ENCODE data around the gene NLN.

NLN gene

DNA sequence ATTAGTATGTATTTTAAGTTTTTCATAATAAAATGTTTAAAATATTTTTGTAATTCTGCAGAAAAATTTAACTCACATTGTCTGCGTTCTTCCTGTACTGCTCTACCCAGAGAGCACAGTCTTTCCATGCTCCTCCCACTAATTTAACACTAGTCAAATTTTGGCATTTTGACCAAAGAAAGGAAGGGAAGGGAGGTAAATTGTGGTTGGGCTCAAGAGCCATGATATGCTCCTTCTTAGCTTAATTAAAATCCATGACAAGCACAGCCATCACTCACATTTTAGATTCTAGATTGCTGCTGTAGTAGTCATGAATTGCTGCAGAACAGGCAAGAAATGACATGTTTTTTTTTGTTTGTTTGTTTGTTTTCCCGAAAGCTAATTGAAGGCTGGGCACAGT is 98.4 kb downstream of the NLN start:
- TF ChIP-seq ZC3H10 (CRISPR knock-in tag; IDR thresholded peaks at IDR 0.05) (no peak), CSDC2 (CRISPR knock-in tag; IDR thresholded peaks at IDR 0.05) (no peak), ZFP3 (CRISPR knock-in tag; IDR thresholded peaks at IDR 0.05) (no peak), BACH2 (CRISPR knock-in tag; IDR thresholded peaks at IDR 0.05; ENCODE audit: borderline replicate concordance) (no peak), ZFP30 (CRISPR knock-in tag; IDR thresholded peaks at IDR 0.05) (no peak), ARNTL (CRISPR knock-in tag; IDR thresholded peaks at IDR 0.05; ENCODE audit: borderline replicate concordance, low read depth) (no peak), ZNF565 (CRISPR knock-in tag; conservative IDR thresholded peaks at IDR 0.05; ENCODE audit: low read depth) (no peak), OSR1 (CRISPR knock-in tag; IDR thresholded peaks at IDR 0.05) (no peak), ZNF70 (CRISPR knock-in tag; IDR thresholded peaks at IDR 0.05) (no peak), ISL1 (CRISPR knock-in tag; IDR thresholded peaks at IDR 0.05) (no peak), GLIS3 (CRISPR knock-in tag; IDR thresholded peaks at IDR 0.05) (no peak), SNAI2 (CRISPR knock-in tag; IDR thresholded peaks at IDR 0.05) (no peak), PATZ1 (CRISPR knock-in tag; IDR thresholded peaks at IDR 0.05; ENCODE audit: borderline replicate concordance) (no peak), TOX (CRISPR knock-in tag; IDR thresholded peaks at IDR 0.05; ENCODE audit: borderline replicate concordance) (no peak), RARB (CRISPR knock-in tag; IDR thresholded peaks at IDR 0.05) (no peak), TCF4 (CRISPR knock-in tag; IDR thresholded peaks at IDR 0.05; ENCODE audit: borderline replicate concordance) (no peak)
- TF ChIP-seq, protein P1, sequence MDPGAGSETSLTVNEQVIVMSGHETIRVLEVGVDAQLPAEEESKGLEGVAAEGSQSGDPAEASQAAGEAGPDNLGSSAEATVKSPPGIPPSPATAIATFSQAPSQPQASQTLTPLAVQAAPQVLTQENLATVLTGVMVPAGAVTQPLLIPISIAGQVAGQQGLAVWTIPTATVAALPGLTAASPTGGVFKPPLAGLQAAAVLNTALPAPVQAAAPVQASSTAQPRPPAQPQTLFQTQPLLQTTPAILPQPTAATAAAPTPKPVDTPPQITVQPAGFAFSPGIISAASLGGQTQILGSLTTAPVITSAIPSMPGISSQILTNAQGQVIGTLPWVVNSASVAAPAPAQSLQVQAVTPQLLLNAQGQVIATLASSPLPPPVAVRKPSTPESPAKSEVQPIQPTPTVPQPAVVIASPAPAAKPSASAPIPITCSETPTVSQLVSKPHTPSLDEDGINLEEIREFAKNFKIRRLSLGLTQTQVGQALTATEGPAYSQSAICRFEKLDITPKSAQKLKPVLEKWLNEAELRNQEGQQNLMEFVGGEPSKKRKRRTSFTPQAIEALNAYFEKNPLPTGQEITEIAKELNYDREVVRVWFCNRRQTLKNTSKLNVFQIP (CRISPR knock-in tag; IDR thresholded peaks at IDR 0.05; ENCODE audit: borderline replicate concordance, low read depth), result no peak
- TF ChIP-seq, protein P2, sequence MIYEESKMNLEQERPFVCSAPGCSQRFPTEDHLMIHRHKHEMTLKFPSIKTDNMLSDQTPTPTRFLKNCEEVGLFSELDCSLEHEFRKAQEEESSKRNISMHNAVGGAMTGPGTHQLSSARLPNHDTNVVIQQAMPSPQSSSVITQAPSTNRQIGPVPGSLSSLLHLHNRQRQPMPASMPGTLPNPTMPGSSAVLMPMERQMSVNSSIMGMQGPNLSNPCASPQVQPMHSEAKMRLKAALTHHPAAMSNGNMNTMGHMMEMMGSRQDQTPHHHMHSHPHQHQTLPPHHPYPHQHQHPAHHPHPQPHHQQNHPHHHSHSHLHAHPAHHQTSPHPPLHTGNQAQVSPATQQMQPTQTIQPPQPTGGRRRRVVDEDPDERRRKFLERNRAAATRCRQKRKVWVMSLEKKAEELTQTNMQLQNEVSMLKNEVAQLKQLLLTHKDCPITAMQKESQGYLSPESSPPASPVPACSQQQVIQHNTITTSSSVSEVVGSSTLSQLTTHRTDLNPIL (CRISPR knock-in tag; IDR thresholded peaks at IDR 0.05; ENCODE audit: low read depth), result no peak
- ATAC-seq, result no peak

DNA sequence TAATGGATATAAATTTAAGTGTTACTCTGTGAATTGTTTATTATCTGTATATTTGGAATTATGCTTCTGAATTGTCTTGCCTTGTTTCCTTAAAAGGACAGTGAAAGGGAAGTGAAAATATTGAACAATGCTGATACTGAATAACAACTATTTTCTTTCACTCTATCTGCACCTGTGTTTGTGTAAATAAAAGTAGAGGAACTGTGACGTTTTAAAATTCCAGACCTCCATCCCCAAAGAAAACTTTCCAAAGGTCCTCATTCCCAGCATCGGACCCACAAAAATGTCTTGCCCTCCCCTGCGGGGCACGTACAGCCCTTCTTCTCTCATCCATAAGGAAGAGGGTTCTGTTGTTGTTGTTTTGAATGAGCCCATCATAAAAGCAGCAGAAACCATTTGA is 100.0 kb downstream of the NLN start:
- TF ChIP-seq CSDC2 (CRISPR knock-in tag; IDR thresholded peaks at IDR 0.05) (no peak), ZFP30 (CRISPR knock-in tag; IDR thresholded peaks at IDR 0.05) (no peak), ISL1 (CRISPR knock-in tag; IDR thresholded peaks at IDR 0.05) (no peak), TCF4 (CRISPR knock-in tag; IDR thresholded peaks at IDR 0.05; ENCODE audit: borderline replicate concordance) (no peak), ESRRG (CRISPR knock-in tag; IDR thresholded peaks at IDR 0.05) (no peak), PATZ1 (CRISPR knock-in tag; IDR thresholded peaks at IDR 0.05; ENCODE audit: borderline replicate concordance) (no peak), GLIS3 (CRISPR knock-in tag; IDR thresholded peaks at IDR 0.05) (no peak), BACH2 (CRISPR knock-in tag; IDR thresholded peaks at IDR 0.05; ENCODE audit: borderline replicate concordance) (no peak), RARB (CRISPR knock-in tag; IDR thresholded peaks at IDR 0.05) (no peak), CSRNP3 (CRISPR knock-in tag; IDR thresholded peaks at IDR 0.05) (no peak), PPARA (CRISPR knock-in tag; IDR thresholded peaks at IDR 0.05; ENCODE audit: borderline replicate concordance) (no peak), OSR1 (CRISPR knock-in tag; IDR thresholded peaks at IDR 0.05) (no peak), ZNF70 (CRISPR knock-in tag; IDR thresholded peaks at IDR 0.05) (no peak), ZFP3 (CRISPR knock-in tag; IDR thresholded peaks at IDR 0.05) (no peak), SNAI2 (CRISPR knock-in tag; IDR thresholded peaks at IDR 0.05) (no peak)
- TF ChIP-seq, protein P1 (CRISPR knock-in tag; IDR thresholded peaks at IDR 0.05; ENCODE audit: borderline replicate concordance, low read depth), result no peak
- no peak for ATAC-seq
